ENCODE measurements around the gene PRKAA1. TPM values are rescaled to one million over a fixed set of nuclear protein-coding genes. Genes with fewer than 3 reads are reported as not detected.

PRKAA1 gene
- total RNA-seq, 1 experiment from 2014 or later = 28.8 TPM

DNA sequence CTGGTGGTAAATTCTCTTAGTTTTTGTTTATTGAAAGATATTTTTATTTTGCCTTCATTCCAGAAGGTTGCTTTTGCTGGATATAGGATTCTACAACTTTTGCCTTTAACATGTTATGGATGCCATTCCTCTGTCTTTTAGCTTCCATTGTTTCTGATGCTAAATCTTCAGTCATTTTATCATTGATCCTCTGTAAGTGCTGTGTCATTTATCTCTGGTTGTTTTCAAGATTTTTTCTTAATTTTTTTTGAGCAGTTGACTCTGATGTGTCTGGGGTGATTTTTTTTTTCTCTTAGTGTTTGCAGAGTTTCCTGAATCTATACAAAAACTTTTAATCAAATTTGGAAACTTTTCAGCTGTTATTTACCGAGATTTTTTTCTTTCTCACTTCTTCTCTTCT lies 49.4 kb upstream of the PRKAA1 start:
- WGBS (ENCODE audit: extremely low coverage, insufficient read length, low lambda C conversion rate) = no CpG with 5 or more reads among the region's 1 CpG
- H3K23ac ChIP-seq (ENCODE audit: insufficient read length, low read depth, low read length) = no peak overlapping the region
- no peak overlapping the region for H2BK12ac ChIP-seq (ENCODE audit: insufficient read length, low read depth, low read length)
- no peak overlapping the region for H3K4ac ChIP-seq (ENCODE audit: low read depth, low read length)
- H3K36me3 Mint-ChIP-seq (ENCODE audit: insufficient read depth in 1 of 3, low read depth in 3 of 3) = no peaks in the 10 kb centered on the region
- no peak overlapping the region for H3K27ac ChIP-seq (ENCODE audit: insufficient read length, low read depth, low read length)
- H3K4me1 Mint-ChIP-seq = peaks cover 2 to 4% of the 10 kb centered on the region in 2 experiments; a peak in 2 of 4 replicates
- H3K27me3 Mint-ChIP-seq (ENCODE audit: low read depth) = no peaks in the 10 kb centered on the region
- H3K9me3 ChIP-seq (ENCODE audit: control insufficient read depth, low read depth, low read length) = no peaks in the 10 kb centered on the region
- H3K56ac ChIP-seq (ENCODE audit: insufficient read length, low read depth, low read length) = no peak overlapping the region
- no peak overlapping the region for H2BK120ac ChIP-seq (ENCODE audit: low read depth, low read length, poor library complexity, severe bottlenecking)
- H2BK5ac ChIP-seq (ENCODE audit: insufficient read length, low read length) = no peak overlapping the region
- H4K5ac ChIP-seq (ENCODE audit: insufficient read length, low read depth, low read length) = no peak overlapping the region
- H3K4me3 Mint-ChIP-seq = no peak overlapping the region
- no peak overlapping the region for H3K14ac ChIP-seq (ENCODE audit: insufficient read depth, low read length)
- no peak overlapping the region for H3K18ac ChIP-seq (ENCODE audit: insufficient read length, low read depth, low read length)
- H3K23me2 ChIP-seq (ENCODE audit: insufficient read length, low read depth, low read length, poor library complexity, severe bottlenecking) = no peaks in the 10 kb centered on the region
- no peak overlapping the region for H2AK5ac ChIP-seq (ENCODE audit: insufficient read length, low read length)
- H3K79me2 ChIP-seq (ENCODE audit: insufficient read depth, low read length) = no peaks in the 10 kb centered on the region
- no peak overlapping the region for H2AFZ ChIP-seq (ENCODE audit: low read length)
- H3T11ph ChIP-seq (ENCODE audit: low read length) = no peak overlapping the region
- no peak for DNase-seq
- H3K4me2 ChIP-seq (ENCODE audit: insufficient read depth, insufficient read length, low read length) = no peak overlapping the region
- H3K9ac ChIP-seq (ENCODE audit: extremely low read depth, insufficient read length, low read length) = no peak overlapping the region
- H3K27me3 ChIP-seq (ENCODE audit: insufficient read depth, low read length) = no peaks in the 10 kb centered on the region
- H4K20me1 ChIP-seq (ENCODE audit: control insufficient read depth, insufficient read depth, insufficient read length) = peaks cover 4% of the 10 kb centered on the region
- no peaks in the 10 kb centered on the region for H3K9me3 Mint-ChIP-seq
- no peaks in the 10 kb centered on the region for H3K4me1 ChIP-seq (ENCODE audit: insufficient read depth, low read length)
- H4K8ac ChIP-seq (replicated peaks; ENCODE audit: insufficient read length, low read depth, low read length) = no peak overlapping the region
- no peak overlapping the region for H2BK20ac ChIP-seq (ENCODE audit: low read depth, low read length, poor library complexity, severe bottlenecking)
- peak overlapping the region in 2 of 3 experiments; percentile 8 to 73; a peak in 2 of 7 replicates for H3K27ac Mint-ChIP-seq
- TF ChIP-seq, protein P1, sequence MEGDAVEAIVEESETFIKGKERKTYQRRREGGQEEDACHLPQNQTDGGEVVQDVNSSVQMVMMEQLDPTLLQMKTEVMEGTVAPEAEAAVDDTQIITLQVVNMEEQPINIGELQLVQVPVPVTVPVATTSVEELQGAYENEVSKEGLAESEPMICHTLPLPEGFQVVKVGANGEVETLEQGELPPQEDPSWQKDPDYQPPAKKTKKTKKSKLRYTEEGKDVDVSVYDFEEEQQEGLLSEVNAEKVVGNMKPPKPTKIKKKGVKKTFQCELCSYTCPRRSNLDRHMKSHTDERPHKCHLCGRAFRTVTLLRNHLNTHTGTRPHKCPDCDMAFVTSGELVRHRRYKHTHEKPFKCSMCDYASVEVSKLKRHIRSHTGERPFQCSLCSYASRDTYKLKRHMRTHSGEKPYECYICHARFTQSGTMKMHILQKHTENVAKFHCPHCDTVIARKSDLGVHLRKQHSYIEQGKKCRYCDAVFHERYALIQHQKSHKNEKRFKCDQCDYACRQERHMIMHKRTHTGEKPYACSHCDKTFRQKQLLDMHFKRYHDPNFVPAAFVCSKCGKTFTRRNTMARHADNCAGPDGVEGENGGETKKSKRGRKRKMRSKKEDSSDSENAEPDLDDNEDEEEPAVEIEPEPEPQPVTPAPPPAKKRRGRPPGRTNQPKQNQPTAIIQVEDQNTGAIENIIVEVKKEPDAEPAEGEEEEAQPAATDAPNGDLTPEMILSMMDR (conservative IDR thresholded peaks at IDR 0.05) = no peak
- H3K79me1 ChIP-seq (ENCODE audit: insufficient read depth, low read depth, low read length, poor library complexity, severe bottlenecking) = no peaks in the 10 kb centered on the region
- no peak overlapping the region for H2BK15ac ChIP-seq (ENCODE audit: low read depth, low read length)
- no peak overlapping the region for H4K91ac ChIP-seq (ENCODE audit: insufficient read length, low read depth, low read length)
